Ovary (tissue), 3 donors: ENCODE measurements around the gene AMD1.

Experiments
- CTCF ChIP-seq, 3 donors: fragments of 450-650 bp in 2 of 3; fragments of 200-600 bp in 1 of 3; IDR thresholded peaks; one replicate each; pipeline versions ENCODE4 v1.5.1 to v1.8.0; 2016 to 2022; ENCODE audit warnings: antibody characterized with exemption in 3 of 3, mild to moderate bottlenecking in 1 of 3
- EP300 ChIP-seq: sonication (generic); formaldehyde crosslinking; IDR thresholded peaks from one replicate; pipeline ENCODE4 v1.6.1; 2017; ENCODE audit warnings: antibody characterized with exemption
- POLR2A ChIP-seq: fragments of 450-650 bp; IDR thresholded peaks from one replicate; pipeline ENCODE4 v1.6.1; 2017; ENCODE audit warnings: antibody characterized with exemption, mild to moderate bottlenecking, moderate library complexity
- donor health status: DM: no; HTN: no; CAD: no.

GRCh38 chr6:110877569-110877968, 3.0 kb downstream of the AMD1 start:
- TF ChIP-seq POLR2A (no peak), CTCF (IDR thresholded peaks at IDR 0.05) (no peak), EP300 (no peak)
